ENCODE measurements around the gene SAMD15. TPM values are rescaled to one million over a fixed set of nuclear protein-coding genes. Genes with fewer than 3 reads are reported as not detected.

The SAMD15 gene
- total and polyA plus RNA-seq, 2 donors (not counting 1 experiment from before 2014, with no cell fraction given) = 0.33 to 1.1 TPM

- Histone ChIP-seq H2AFZ (ENCODE audit: low read length) (no peak overlapping the region), H3K27ac (ENCODE audit: insufficient read depth, low read length) (no peak overlapping the region), H3K4me3 (replicated peaks in 1 of 4; ENCODE audit: control extremely low read depth in 1 of 4, insufficient read depth in 1 of 4, low read depth in 3 of 4, low read length in 4 of 4) (no peak overlapping the region), H3K27me3 (ENCODE audit: control insufficient read depth, insufficient read depth, low read length) (no peaks in the 10 kb centered on the region), H3K9me3 (ENCODE audit: control insufficient read depth, insufficient read depth, low read depth, low read length) (no peaks in the 10 kb centered on the region), H3K36me3 (ENCODE audit: control insufficient read depth, insufficient read depth, low read length) (no peaks in the 10 kb centered on the region), H3K79me2 (ENCODE audit: control insufficient read depth, insufficient read depth, low read length) (no peaks in the 10 kb centered on the region), H4K20me1 (ENCODE audit: control insufficient read depth, extremely low read depth, insufficient read depth, low read length) (no peaks in the 10 kb centered on the region), H3K4me1 (ENCODE audit: control insufficient read depth, extremely low read depth, insufficient read depth, low read length) (no peaks in the 10 kb centered on the region), H3K4me2 (ENCODE audit: extremely low read depth, insufficient read depth, low read length) (no peak overlapping the region), H3K9ac (ENCODE audit: insufficient read depth, low read length) (no peak overlapping the region)
- DNase-seq (ENCODE audit: low read depth in 2 of 2) = no peak
- TF ChIP-seq CTCF (conservative IDR thresholded peaks at IDR 0.05 in 1 of 2, IDR thresholded peaks at IDR 0.05 in 1 of 2; ENCODE audit: low read depth in 1 of 2, low read length in 2 of 2) = no peak
- no peak for TF ChIP-seq EZH2 (IDR thresholded peaks at IDR 0.05; ENCODE audit: low read length, missing control alignments)
Measured at GRCh38 chr14:77353469-77354141, 23.6 kb upstream of the SAMD15 start.

- H3K9ac ChIP-seq (ENCODE audit: insufficient read depth, low read length) = no peak overlapping the region
- no peak for DNase-seq (ENCODE audit: low read depth in 2 of 2)
- no peak overlapping the region for H3K4me2 ChIP-seq (ENCODE audit: extremely low read depth, insufficient read depth, low read length)
- no peak overlapping the region for H3K4me3 ChIP-seq (replicated peaks in 1 of 4; ENCODE audit: control extremely low read depth in 1 of 4, insufficient read depth in 1 of 4, low read depth in 3 of 4, low read length in 4 of 4)
- H3K79me2 ChIP-seq (ENCODE audit: control insufficient read depth, insufficient read depth, low read length) = no peaks in the 10 kb centered on the region
- H3K27ac ChIP-seq (ENCODE audit: insufficient read depth, low read length) = no peak overlapping the region
- H3K4me1 ChIP-seq (ENCODE audit: control insufficient read depth, extremely low read depth, insufficient read depth, low read length) = no peaks in the 10 kb centered on the region
- H3K36me3 ChIP-seq (ENCODE audit: control insufficient read depth, insufficient read depth, low read length) = no peaks in the 10 kb centered on the region
- H2AFZ ChIP-seq (ENCODE audit: low read length) = no peak overlapping the region
- no peaks in the 10 kb centered on the region for H3K27me3 ChIP-seq (ENCODE audit: control insufficient read depth, insufficient read depth, low read length)
- H3K9me3 ChIP-seq (ENCODE audit: control insufficient read depth, insufficient read depth, low read depth, low read length) = no peaks in the 10 kb centered on the region
- no peaks in the 10 kb centered on the region for H4K20me1 ChIP-seq (ENCODE audit: control insufficient read depth, extremely low read depth, insufficient read depth, low read length)
- TF ChIP-seq CTCF (conservative IDR thresholded peaks at IDR 0.05 in 1 of 2, IDR thresholded peaks at IDR 0.05 in 1 of 2; ENCODE audit: low read depth in 1 of 2, low read length in 2 of 2) (no peak), EZH2 (IDR thresholded peaks at IDR 0.05; ENCODE audit: low read length, missing control alignments) (no peak)
Measured at GRCh38 chr14:77355811-77356210, 21.4 kb upstream of the SAMD15 start.

- DNase-seq (ENCODE audit: low read depth in 2 of 2) = no peak
- no peak overlapping the region for H2AFZ ChIP-seq (ENCODE audit: low read length)
- no peaks in the 10 kb centered on the region for H3K4me1 ChIP-seq (ENCODE audit: control insufficient read depth, extremely low read depth, insufficient read depth, low read length)
- no peaks in the 10 kb centered on the region for H3K36me3 ChIP-seq (ENCODE audit: control insufficient read depth, insufficient read depth, low read length)
- no peak overlapping the region for H3K9ac ChIP-seq (ENCODE audit: insufficient read depth, low read length)
- no peaks in the 10 kb centered on the region for H4K20me1 ChIP-seq (ENCODE audit: control insufficient read depth, extremely low read depth, insufficient read depth, low read length)
- TF ChIP-seq CTCF (conservative IDR thresholded peaks at IDR 0.05 in 1 of 2, IDR thresholded peaks at IDR 0.05 in 1 of 2; ENCODE audit: low read depth in 1 of 2, low read length in 2 of 2) (no peak), EZH2 (IDR thresholded peaks at IDR 0.05; ENCODE audit: low read length, missing control alignments) (no peak)
- H3K4me3 ChIP-seq (replicated peaks in 1 of 4; ENCODE audit: control extremely low read depth in 1 of 4, insufficient read depth in 1 of 4, low read depth in 3 of 4, low read length in 4 of 4) = no peak overlapping the region
- no peaks in the 10 kb centered on the region for H3K9me3 ChIP-seq (ENCODE audit: control insufficient read depth, insufficient read depth, low read depth, low read length)
- no peaks in the 10 kb centered on the region for H3K79me2 ChIP-seq (ENCODE audit: control insufficient read depth, insufficient read depth, low read length)
- no peak overlapping the region for H3K4me2 ChIP-seq (ENCODE audit: extremely low read depth, insufficient read depth, low read length)
- H3K27me3 ChIP-seq (ENCODE audit: control insufficient read depth, insufficient read depth, low read length) = no peaks in the 10 kb centered on the region
- H3K27ac ChIP-seq (ENCODE audit: insufficient read depth, low read length) = no peak overlapping the region
Measured at GRCh38 chr14:77356899-77357298, 20.3 kb upstream of the SAMD15 start.

Measured in fibroblast of lung (primary cell).